HG03095 (cell line): ENCODE results near the gene PRORP.
A peak's percentile ranks its signal among the peaks of the same experiment; 100 is the strongest.
"Not testable (repeated sequence)": the region's sequence is repeated elsewhere in the genome, so short reads cannot be mapped to it uniquely, and the experiment has no call there.

Experiments
- ATAC-seq: cut with Tn5 transposase; IDR thresholded peaks from one replicate; pipeline ENCODE4 v1.9.1; 2021; ENCODE audit warnings: moderate library complexity; ENCODE audit not compliant: unreplicated experiment

The PRORP gene

DNA sequence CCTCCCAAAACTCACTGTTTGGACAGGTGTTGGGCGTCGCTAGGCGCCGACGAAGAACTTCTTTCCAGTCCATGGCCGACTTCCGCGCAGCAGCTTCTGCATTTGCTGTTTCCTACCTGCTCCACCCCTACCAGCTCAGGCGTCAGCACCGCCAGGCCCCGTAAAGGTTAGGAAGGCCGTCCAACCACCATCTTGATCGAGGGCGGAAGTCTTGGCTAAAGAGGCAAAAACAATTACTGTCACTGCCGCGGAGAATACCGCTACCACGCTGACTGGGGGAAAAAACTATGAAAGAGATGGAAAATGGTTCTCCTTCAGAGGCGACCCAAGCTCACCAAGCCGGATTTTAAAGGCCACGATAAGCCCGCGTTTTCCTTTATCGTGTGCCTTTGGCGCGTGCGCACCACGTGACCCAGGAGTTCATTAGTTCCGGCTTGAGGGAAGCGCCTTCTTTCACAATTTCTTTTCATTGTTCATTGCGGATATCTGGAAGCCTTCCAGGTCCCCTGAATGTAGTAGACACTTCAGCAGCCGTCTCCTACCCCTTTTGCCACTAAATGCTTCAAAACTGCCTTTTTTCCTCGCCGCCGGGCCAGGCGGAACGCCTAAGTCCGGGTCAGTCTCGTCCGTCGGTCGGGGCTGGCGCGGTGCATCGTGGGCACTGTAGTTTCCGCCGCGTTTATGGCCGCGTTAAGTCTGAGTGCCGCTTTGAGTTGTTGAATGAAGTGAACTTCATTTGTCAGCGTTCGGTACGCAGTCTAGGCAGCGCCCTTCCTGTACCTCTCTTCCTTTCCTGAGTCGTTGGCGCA, at the start of gene PRORP, which contains the start of gene PPP2R3C:
PRORP (plus strand) TSS at position 666 of the 809 bp plus-strand sequence. CDS start 694 bp downstream, outside the sequence.
PPP2R3C (minus strand) TSS at position 104 of the 809 bp plus-strand sequence; CDS start at position 73, 31 bp downstream.
- ATAC-seq: peak; percentile 79

DNA sequence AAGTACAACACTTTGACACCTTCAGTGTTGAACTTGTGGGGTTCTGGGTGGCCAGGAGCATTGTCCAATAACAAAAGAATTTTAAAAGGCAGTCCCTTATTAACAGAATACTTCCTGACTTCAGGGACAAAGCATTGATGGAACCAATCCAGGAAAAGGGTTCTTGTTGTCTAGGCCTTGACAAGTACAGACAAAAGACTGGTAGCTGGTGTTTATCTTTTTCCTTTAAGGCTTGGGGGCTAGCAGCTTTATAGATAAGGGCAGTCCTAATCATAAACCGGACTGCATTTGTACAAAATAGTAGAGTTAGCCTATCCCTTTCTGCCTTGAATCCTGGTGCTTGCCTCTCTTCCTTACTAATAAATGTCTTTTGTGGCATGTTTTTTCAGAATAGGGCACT, 48.9 kb upstream of the PRORP start:
- ATAC-seq: no peak

DNA sequence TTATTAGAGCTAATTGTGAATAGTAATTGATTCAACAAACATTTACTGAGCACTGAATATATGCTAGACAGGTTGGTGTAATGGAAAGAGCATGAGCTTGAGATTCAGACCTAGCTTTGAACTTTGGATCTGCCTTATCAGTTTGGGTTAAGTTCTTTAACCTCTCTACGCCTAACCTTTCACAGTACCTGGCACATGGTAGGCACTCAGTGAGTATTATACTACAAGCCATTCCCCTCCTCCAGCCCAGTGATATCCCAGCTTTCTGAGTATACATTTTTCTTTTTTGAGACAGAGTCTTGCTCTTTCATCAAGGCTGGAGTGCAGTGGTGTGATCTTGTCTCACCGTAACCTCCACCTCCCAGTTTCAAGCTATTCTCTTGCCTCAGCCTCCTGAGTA, 44.3 kb upstream of the PRORP start:
- ATAC-seq: no peak

DNA sequence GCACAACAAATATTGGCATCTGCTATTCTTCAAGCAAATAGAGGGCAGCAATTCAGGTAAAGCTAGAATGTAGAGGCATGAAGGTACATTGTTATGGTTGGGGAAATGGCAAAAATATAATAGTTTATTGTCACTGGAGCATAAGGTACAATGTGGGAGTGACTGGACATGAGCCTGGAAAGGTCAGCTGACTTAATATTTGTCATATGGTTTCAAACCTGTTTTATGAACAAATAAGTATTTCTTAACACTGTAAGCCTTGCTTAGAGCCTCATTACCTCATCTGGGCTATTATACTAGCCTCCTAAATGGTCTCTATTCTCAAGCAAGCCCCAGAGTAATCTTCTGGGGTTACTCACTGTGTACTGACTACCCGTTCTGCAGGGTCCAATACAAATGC, 42.6 kb upstream of the PRORP start:
- ATAC-seq: no peak

DNA sequence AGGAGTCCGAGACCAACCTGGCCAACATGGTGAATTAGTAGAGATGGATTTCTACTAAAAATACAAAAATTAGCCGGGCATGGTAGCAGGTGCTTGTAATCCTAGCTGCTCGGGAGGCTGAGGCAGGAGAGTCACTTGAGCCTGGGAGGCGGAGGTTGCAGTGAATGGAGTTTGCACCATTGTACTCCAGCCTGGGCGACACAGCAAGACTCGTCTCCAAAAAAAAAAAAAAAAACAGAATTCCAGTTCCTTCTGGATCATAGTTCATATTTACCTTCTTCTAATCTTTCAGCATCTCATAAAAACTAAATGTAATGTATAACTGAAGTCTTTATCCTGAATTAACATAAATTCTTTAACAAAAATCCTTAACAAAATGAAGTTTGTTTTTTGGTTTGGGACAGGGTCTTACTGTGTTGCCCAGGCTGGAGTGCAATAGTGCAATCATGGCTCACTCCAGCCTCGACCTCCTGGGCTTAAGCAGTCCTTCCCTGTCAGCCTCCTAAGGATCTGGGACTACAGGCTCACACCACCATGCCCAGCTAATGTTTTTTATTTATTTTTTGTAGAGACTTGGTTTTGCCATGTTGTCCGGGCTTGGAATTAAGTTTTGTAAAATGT, 38.7 kb upstream of the PRORP start:
- no peak for ATAC-seq

DNA sequence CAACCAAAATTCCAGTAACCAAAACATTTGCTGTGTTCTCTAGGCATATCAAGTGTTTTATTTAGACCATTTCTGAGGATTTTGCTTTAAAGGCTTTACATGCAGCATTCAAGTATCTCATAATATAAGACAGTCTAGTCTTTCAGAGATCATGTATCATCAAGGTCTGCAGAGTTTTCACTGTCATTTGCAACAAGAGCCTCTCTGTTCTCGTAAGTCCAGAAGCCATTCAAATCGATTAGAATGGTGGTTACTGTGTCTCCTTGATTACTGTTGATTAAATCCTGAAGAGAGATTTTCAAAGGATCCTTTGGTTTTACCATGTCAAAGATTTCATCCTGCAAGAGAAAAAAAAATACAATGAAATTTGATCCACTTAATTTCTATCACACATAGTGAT, 36.9 kb upstream of the PRORP start:
- no peak for ATAC-seq

DNA sequence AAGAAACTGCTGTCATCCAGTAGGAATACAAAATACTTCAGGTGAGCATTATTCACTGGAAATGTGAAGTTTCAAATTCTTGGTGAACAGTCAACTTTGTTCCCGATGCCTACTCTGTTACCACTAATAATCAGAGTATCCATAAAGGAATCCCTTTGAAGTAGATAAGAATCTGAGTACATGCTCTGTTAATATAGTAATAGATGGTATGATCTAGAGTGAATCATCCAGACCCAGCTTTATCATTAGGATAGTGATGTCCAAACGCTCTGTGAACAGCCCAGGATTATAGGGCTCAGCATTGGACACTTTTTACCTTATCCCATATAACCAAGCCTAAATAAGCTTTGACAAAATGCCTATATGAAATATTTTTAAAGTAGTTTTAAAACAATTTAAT, 33.8 kb upstream of the PRORP start:
- no peak for ATAC-seq

DNA sequence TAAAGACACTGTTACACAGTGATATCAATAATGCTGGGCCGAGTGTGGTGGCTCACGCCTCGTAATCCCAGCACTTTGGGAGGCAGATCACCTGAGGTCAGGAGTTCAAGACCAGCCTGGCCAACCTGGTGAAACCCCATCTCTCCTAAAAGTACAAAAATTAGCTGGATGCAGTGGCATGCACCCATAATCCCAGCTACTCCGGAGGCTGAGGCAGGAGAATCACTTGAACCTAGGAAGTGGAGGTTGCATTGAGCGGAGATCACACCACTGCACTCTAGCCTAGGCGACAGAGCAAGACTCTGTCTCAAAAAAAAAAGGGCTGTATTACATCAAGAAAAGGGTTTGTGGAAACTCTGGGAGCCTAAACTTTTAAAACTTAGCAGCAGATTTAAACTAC, 27.7 kb upstream of the PRORP start:
- ATAC-seq: not testable (repeated sequence)

DNA sequence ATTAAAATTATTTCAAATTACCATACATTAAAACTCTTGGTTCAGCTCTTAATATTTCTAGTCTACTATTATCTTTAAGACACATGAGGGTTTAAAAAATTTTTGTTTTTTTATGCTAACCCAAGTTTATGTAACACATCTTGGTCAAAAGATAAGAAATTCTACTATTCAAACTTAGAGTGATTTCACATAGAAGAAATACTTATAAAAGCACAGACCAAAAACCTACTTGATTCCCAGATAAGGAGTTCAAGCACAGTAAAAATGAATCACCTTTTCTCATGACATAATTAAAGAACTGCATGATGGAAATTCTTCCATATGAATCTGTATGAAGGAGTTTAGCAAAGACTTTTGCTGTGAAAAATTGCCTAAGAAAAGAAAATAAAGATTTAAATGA, 14.5 kb upstream of the PRORP start:
- ATAC-seq: no peak

DNA sequence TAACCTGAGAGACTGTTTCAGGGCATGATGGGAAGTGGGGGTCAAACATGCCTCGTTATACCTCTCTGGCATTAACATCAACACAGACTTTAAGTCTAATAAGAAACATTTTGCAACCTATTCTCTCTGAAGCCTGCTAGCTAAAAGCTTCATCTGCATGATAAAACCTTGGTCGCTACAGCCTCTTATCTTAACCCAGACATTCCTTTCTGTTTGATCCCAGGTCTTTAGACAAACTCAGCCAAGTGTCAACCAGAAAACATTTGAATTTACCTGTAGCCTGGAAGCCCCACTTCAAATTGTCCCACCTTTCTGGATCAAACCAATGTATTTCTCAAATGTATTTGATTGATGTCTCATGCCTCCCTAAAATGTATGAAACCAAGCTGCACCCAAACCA, 9.7 kb upstream of the PRORP start:
- no peak for ATAC-seq

DNA sequence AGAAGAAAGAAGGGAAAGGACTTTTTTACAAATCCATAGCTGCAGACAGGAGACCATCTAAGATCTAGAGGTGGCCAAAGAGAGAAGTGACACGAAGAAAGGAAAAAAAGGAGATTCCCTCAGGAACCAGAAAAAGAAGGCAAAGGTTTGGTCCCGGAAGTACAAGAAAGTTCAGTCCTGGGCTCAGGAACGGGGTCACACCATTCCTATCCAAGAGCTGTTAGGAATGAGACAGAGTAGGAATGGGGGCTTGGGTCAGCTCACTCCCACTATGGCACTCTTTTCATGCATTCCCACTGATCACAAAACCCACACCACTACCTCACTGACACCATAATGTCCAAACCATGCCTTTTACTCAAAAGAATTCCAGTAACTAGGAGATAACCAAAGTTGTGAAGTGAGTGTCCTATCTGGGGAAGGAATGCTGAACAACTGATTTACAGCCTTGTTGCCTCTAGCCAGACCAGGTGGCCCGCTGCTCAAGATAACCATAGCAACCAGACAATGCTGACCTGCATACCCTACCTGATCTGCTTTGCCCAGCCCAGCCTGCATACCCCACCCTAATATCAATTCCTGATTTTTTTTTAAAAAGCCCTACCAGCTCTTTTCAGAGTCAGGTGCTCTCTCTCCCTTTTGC, 8.9 kb upstream of the PRORP start:
- no peak for ATAC-seq

DNA sequence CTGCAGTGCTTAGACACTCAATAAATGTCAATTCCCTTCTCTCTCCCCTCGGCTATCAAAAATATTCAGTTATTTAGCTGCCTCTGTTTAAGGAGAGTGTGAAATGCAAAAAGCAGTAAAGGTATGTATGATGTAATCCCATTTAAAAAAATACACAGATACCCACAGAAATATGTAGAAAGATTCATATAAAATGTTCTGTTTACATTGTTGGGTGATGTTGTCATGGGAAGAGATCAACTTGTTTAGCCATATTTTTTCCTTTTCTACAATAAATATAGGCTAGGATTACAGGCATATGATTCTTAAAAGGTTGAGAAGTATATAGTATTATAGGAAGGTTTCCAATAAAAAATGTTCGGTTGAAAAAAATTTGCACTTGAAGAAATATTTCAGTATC, 8.3 kb upstream of the PRORP start:
- ATAC-seq: no peak

DNA sequence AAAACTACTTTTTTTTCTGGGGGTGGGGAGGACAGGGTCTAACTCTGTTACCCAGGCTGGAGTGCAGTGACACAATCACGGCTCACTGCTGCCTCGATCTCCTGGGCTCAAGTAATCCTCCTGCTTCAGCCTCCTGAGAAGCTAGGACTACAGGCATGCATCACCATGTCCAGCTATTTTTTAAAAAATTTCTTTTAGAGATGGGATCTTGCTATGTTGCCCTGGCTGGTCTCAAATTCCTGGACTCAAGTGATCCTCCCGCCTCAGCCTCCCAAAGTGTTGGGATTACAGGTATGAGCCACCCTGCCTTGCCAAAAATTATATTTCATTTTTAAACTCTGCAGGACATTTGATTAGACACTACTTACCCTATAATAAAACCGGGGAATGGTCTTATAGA, 6.1 kb upstream of the PRORP start:
- ATAC-seq: no peak

DNA sequence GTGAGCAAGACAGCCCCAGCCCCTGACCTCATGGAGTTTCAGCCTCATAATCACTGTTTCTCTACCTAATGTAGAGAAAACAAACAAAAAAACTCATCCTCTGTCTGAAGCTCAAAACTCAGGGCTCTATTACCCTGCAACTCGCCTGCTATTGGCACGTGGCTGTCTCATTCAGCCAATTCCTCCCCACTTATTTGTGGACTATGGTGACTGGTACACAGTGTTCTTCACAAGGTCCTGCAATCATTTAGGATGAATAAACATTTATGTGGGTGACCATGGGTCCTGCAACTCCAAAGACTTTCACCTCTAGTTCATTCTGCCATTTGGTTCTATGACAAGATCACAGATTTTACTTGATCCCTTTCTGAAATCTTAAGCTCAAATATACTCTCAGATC, 5.2 kb upstream of the PRORP start:
- ATAC-seq: no peak

DNA sequence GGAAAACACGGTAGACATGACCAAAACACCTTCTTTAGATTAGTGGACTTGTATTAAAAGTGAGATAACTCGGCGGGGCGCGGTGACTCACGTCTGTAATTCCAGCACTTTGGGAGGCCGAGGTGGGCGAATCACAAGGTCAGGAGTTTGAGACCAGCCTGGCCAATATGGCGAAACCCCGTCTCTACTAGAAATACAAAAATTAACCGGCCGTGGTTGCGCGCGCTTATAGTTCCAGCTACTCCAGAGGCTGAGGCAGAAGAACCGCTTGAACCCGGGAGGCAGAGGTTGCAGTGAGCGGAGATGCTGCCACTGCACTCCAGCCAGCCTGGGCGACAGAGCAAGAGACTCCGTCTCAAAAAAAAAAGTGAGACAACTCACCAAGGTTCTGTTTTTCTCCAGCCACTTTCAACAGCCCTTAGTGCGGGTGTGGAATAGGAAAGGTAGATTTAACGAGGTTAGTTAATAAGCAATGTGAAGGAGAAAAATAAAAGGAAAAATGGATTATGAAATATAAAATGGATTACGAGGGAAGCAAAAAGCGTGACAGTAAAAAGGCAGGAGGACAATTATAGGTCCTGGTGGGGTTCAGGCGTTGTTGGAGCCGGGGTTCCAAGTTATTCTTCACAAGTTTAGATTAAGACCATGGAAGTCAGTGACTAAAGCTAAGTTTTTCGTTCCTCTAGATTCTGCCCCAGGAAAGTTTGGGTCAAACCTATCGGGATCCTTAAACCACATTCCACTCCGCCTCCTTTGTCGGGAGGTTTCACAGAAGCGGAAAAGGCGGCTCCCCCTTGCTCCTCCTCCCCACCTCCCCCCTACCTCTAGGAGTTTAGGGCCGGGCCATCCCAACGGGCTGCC, 1.1 kb upstream of the PRORP start:
- ATAC-seq: peak; percentile 4

DNA sequence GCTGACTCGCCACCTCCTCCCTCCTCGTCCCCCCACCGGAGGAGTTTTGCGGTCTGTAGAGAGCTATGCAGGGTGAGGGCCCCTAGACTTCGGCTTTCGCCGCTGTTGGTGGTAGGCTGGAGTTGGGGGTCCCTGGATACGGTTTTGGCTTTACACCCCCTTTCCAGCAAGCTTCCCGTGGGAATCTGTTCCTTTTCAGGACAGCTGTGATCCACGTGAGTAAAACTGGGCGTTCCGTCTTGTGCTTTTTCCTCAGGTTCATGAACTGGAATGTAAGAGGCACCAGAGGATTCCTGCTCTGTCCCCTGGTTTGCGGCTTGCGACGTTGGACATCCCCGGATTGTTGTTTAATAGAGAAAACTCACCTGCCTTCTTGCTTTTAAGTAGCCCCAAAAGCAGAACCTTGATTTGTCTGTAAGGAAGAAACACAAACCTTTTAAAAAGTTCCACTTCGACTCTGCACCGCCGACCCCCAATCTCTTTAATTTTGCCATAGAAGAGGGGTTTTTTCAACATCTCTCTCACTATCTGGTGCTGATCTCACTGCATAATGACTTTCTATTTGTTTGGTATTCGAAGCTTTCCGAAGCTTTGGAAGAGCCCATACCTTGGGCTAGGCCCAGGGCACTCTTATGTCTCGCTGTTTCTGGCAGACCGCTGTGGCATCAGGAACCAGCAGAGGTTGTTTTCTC, 490 bp downstream of the PRORP start:
- peak; percentile 29 for ATAC-seq

DNA sequence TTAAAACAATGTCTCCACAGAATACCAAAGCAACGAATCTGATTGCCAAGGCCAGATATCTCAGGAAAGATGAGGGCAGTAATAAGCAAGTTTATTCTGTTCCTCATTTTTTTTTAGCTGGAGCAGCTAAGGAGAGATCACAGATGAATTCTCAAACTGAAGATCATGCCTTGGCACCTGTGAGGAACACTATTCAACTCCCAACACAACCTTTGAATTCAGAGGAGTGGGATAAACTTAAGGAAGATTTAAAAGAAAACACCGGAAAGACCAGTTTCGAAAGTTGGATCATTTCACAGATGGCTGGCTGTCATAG, 994 bp downstream of the PRORP start:
- no peak for ATAC-seq

DNA sequence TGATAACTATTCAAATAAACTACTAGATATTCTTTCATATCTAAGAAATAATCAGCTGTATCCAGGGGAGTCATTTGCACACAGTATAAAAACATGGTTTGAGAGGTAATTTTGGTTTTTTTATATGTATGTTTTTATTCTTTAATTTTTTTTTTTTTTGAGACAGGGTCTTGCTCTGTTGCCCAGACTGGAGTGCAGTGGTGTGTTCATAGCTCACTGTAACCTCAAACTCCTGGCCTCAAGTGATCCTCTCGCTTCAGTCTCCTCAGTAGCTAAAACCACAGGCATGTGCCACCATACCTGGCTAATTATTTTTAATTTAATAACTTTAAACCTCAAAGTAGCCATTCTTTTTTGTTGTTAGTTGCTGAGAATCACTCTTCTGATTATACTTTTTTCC, 1.8 kb downstream of the PRORP start:
- no peak for ATAC-seq

DNA sequence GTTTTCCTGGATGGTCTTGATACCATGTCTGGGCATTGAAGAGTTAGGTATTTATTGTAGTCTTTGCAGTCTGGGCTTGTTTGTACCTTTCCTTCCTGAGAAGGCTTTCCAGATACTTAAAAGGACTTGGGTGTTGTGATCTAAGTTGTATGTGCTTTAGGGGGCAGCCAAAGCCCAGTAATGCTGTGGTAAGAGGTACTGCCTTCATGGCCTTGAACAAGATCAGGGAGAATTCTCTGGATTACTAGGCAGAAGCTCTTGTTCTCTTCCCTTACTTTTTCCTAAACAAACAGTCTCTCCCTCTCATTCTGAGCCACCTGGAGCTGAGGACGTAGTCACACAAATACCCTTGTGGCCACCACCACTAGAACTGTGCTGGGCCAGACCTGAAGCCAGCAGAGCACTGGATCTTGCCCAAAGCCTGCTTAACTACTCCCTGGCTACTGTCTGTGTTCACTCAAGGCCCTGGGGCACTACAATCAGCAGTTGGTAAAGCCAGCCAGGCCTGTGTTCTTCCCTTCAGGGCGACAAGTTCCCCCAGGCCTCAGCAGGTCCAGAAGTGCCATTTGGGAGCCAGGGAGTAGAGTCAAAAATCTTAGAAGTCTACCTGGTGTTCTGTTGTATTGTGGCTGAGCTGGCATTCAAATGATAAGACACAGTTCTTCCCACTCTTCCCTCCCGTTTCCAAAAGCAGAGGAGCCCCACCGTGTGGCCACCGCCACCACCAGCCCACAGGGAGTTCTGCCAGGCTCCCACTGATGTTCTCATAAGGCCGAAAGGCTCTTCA, 11.4 kb downstream of the PRORP start:
- ATAC-seq: no peak
